Peyer's patch (tissue), 4 donors: ENCODE results near the gene PXN. TPM values are rescaled to one million over a fixed set of nuclear protein-coding genes. Genes with fewer than 3 reads are reported as not detected.
"Not testable (repeated sequence)": the region's sequence is repeated elsewhere in the genome, so short reads cannot be mapped to it uniquely, and the experiment has no call there.

Experiments used
- DNase-seq, 3 donors: peaks; one replicate each; pipeline ENCODE4 v3.0.0-alpha.2; 2017 to 2019
- H3K27ac ChIP-seq, 4 donors: fragments of 200-600 bp; sonication (generic); one replicate each; pipeline ENCODE4 v1.5.1; 2016 to 2019
- H3K27me3 ChIP-seq, 2 donors: fragments of 200-600 bp; sonication (generic); one replicate each; pipeline ENCODE4 v1.5.1; 2019
- H3K36me3 ChIP-seq, 3 donors: fragments of 200-600 bp; sonication (generic); one replicate each; pipeline ENCODE4 v1.5.1; 2016 to 2019
- H3K4me1 ChIP-seq, 4 donors: fragments of 200-600 bp; sonication (generic); one replicate each; pipeline ENCODE4 v1.5.1; 2016 to 2019
- H3K4me3 ChIP-seq, 4 donors: fragments of 200-600 bp; sonication (generic); 1 replicate in 3 of 4; 2 replicates in 1 of 4; pipeline ENCODE4 v1.5.1; 2016 to 2019; ENCODE audit warnings: mild to moderate bottlenecking in 1 of 4
- H3K9me3 ChIP-seq, 4 donors: fragments of 200-600 bp; sonication (generic); one replicate each; pipeline ENCODE4 v1.5.1; 2016 to 2019; ENCODE audit warnings: mild to moderate bottlenecking in 1 of 4
- POLR2A ChIP-seq, 2 donors: fragments of 450-650 bp; IDR thresholded peaks; one replicate each; pipeline ENCODE4 v1.5.1; 2017; ENCODE audit warnings: antibody characterized with exemption in 2 of 2, mild to moderate bottlenecking in 2 of 2, moderate library complexity in 2 of 2
- total RNA-seq, 4 donors: library from RNA; depleted of rRNA; stranded (reverse); fragments of >200 nt; gene quantifications; one replicate each; pipeline ENCODE4 v1.1.0, GENCODE V29; 2016
- TF ChIP-seq, protein P1 (sequence below), 6 experiments: fragments of 450-650 bp in 4 of 6; fragments of 200-600 bp in 2 of 6; sonication (generic) in 1 of 6; IDR thresholded peaks; one replicate each; pipeline ENCODE4 v1.5.1; 2017 to 2019; ENCODE audit warnings: antibody characterized with exemption in 6 of 6, mild to moderate bottlenecking in 3 of 6, moderate library complexity in 1 of 6

The PXN gene
- total RNA-seq, 4 donors from 2014 or later, result 138 to 204 (median 177) TPM

DNA sequence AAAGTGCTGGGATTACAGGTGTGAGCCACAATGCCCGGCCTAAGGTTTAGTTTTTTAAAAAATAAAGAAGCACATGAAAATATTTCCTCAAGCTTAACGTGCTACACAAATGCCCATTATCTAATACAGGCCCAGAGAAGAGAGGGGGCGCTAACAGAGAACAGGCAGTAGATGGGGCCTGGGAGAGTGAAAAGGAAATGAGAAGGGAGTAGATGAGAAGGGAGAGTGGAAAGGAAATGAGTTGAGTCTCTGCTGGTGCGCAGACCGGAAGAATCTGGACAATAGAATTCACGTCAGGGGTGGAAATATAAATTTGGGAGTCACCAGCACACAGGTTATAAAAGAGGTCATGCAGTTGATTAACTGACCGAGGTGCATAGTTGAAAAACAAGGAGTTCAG, 10.7 kb downstream of the PXN start:
- Histone ChIP-seq H3K36me3 (peaks cover 0 to 13% (median 0%) of the 10 kb centered on the region in 3 donors), H3K4me3 (no peak overlapping the region), H3K4me1 (peaks cover 0 to 45% (median 19%) of the 10 kb centered on the region in 4 donors), H3K27me3 (no peaks in the 10 kb centered on the region), H3K9me3 (no peaks in the 10 kb centered on the region), H3K27ac (peak overlapping the region in 2 of 4 donors; percentile 3 to 36)
- no peak for TF ChIP-seq POLR2A (IDR thresholded peaks at IDR 0.05)
- TF ChIP-seq, protein P1, sequence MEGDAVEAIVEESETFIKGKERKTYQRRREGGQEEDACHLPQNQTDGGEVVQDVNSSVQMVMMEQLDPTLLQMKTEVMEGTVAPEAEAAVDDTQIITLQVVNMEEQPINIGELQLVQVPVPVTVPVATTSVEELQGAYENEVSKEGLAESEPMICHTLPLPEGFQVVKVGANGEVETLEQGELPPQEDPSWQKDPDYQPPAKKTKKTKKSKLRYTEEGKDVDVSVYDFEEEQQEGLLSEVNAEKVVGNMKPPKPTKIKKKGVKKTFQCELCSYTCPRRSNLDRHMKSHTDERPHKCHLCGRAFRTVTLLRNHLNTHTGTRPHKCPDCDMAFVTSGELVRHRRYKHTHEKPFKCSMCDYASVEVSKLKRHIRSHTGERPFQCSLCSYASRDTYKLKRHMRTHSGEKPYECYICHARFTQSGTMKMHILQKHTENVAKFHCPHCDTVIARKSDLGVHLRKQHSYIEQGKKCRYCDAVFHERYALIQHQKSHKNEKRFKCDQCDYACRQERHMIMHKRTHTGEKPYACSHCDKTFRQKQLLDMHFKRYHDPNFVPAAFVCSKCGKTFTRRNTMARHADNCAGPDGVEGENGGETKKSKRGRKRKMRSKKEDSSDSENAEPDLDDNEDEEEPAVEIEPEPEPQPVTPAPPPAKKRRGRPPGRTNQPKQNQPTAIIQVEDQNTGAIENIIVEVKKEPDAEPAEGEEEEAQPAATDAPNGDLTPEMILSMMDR (IDR thresholded peaks at IDR 0.05), result peak in 1 of 6 experiments; percentile 9
- no peak for DNase-seq

DNA sequence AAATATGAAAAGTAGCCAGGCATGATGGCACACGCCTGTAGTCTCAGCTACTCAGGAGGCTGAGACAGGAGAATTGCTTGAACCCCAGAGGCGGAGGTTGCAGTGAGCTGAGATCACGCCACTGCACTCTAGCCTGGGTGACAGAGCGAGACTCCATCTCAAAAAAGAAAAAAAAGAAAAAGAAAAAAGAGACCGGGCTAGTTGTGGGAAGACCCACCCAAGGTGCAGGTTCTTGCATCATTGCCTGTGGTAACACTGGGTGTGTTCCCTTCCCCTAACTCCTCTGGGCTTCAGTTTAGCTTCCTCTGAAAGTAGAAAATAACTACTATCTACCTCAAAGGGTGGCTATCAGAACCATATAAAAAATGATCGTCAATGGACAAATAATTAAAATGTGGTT, 12.2 kb downstream of the PXN start:
- Histone ChIP-seq H3K27ac (peak overlapping the region in 2 of 4 donors; percentile 25 to 46), H3K4me1 (peaks cover 0 to 54% (median 23%) of the 10 kb centered on the region in 4 donors), H3K36me3 (peaks cover 0 to 13% (median 0%) of the 10 kb centered on the region in 3 donors)
- DNase-seq, H3K4me3 ChIP-seq, H3K27me3 ChIP-seq, H3K9me3 ChIP-seq: not testable (repeated sequence)

DNA sequence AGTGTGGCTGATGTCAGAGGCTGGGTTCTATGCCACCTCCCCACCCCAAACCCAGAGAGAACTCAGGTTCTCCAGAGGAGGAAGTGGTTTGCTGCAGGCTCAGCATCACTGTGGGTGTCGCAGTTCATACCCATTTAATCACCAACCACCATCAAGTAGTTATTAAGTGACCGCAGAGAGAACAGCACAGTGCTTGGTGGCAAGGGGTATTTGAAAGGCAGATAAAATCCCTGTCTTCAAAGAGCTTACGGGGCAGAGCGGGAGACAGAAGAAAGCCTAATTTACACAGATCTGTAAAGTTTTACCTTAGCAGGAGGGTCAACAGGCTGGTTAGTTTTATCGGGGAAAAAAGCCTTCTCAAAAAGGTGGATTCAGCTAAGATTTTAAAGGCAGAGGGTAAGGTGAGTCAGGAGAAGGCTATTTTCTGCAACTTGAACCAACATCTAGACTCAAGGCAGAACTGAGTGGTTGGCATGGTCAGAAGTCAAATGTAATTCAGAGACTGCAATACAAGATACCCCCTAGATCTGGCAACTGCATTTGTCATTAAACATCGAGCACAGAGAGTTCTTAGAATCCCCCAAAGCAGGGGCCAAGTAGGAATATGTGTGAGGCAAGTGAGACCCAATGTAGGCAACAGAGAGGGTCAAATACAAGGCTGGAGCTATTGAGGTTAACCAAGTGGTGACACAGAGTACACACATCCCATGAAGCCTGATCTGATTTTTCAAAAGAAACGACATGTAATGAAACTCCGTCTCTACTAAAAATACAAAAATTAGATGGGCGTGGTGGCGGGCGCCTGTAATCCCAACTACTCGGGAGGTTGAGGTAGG, 13.2 kb downstream of the PXN start:
- peaks cover 0 to 54% (median 23%) of the 10 kb centered on the region in 4 donors for H3K4me1 ChIP-seq
- H3K27ac ChIP-seq, result peak overlapping the region; percentile 2 to 18 (median 6)
- no peak for TF ChIP-seq POLR2A (IDR thresholded peaks at IDR 0.05)
- TF ChIP-seq, protein P1 (IDR thresholded peaks at IDR 0.05), result no peak
- no peaks in the 10 kb centered on the region for H3K9me3 ChIP-seq
- no peak overlapping the region for H3K4me3 ChIP-seq
- no peaks in the 10 kb centered on the region for H3K27me3 ChIP-seq
- peaks cover 0 to 13% (median 0%) of the 10 kb centered on the region in 3 donors for H3K36me3 ChIP-seq
- peak in 2 of 3 donors; percentile 56 to 73 for DNase-seq

DNA sequence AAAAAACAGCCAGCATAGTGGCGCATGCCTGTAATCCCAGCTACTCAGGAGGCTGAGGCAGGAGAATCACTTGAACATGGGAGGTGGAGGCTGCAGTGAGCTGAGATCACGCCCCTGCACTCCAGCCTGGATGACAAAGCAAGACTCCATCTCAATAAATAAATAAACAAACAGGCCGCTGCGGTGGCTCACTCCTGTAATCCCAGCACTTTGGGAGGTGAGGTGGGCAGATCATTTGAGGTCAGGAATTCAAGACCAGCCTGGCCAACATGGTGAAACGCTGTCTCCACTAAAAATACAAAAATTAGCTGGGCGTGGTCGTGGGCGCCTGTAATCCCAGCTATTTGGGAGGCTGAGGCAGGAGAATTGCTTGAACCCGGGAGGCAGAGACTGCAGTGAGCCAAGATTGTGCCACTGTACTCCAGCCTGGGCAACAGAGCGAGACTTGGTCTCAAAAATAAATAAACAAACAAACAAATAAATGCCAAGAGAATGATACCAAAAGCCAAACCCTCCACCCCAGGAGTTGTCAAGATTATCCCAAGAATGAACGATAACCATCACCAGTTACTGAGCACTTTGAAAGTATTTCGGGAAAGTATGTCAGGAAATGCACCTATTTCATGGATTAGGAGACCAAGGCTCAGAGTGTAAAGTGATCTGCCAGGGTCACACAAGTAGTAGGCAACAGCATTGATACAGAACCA, 14.0 kb downstream of the PXN start:
- Histone ChIP-seq H3K36me3 (peaks cover 0 to 13% (median 0%) of the 10 kb centered on the region in 3 donors), H3K4me1 (peaks cover 0 to 48% (median 23%) of the 10 kb centered on the region in 4 donors), H3K27ac (peak overlapping the region; percentile 2 to 73 (median 12))
- H3K9me3 ChIP-seq, H3K4me3 ChIP-seq, DNase-seq, H3K27me3 ChIP-seq: not testable (repeated sequence)

DNA sequence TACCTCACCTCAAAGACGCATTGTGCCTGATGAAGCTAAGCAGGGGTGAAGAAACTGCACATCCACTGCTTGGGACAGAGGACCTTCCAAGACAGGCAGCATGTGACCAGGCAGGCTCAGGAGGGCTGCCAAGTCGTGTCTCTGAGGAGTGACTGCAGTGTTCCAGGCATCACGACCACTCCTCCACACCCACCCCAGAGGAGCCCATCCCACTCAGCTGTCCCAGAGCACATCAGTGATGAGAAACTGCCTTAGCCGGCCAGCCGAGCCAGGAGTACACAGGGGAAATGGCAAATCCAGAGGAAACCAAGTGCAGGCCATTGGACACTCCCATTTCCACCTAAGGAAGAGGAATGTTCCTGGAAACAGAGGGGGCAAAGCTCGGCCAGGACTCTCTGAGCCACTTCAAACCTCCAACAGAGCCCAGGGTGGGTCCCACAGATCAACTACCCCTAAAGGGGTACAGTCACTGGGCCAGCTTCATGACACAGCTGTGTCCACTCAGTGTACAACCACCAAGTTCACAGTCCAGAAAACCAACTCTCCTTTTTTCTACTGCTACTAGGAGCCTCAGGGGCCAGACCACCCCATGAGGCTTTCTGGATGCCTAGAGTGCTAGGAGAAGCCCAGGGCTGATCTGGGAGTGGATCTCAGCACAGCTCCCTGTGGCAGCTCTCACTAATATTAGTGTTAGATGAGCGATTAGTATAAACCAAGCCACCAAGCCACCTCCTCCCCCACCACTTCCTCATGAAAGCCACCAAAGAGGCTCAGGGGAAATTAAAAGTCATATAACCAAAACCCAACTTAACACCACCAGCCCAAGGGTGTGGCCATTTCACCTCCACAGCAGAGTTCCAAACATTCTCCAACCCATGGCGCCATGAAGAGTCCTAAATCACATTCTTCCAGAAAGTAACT, 15.4 kb downstream of the PXN start:
- H3K27me3 ChIP-seq, result no peaks in the 10 kb centered on the region
- peak overlapping the region; percentile 37 to 73 (median 60) for H3K27ac ChIP-seq
- no peaks in the 10 kb centered on the region for H3K9me3 ChIP-seq
- TF ChIP-seq, protein P1 (IDR thresholded peaks at IDR 0.05), result no peak
- TF ChIP-seq POLR2A (IDR thresholded peaks at IDR 0.05), result no peak
- peaks cover 0 to 45% (median 23%) of the 10 kb centered on the region in 4 donors for H3K4me1 ChIP-seq
- peak in 1 of 3 donors; percentile 51 for DNase-seq
- H3K4me3 ChIP-seq, result no peak overlapping the region
- H3K36me3 ChIP-seq, result peaks cover 0 to 10% (median 0%) of the 10 kb centered on the region in 3 donors

DNA sequence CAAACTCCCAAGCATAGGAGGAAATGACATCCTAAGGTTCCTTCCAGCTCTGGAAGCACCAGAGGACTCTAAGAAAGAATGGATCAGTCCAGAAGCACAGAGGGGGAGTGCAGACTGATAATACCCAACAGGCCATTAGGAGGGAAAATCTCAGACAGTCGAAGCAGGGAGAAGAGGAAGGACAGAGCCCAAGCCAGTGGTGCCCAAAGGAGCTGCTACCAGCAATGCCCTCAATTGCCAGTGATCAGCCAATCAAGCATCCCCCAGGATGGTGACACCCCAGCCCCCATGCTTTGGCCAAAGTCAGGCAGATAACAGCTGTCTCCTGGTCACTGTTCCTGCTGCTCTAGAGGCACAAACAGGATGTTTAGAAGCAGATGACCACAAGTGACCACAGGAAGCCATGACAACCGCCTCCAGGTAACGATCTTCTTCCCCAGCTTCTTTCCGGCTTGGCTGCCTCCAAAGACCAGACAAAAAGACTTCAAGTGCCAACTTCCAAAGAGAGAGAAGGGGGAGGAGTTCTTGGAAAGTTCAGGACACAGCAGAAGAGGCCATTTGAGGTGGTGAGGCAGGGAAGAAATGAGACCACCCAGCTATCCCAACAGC, 16.2 kb downstream of the PXN start:
- no peaks in the 10 kb centered on the region for H3K27me3 ChIP-seq
- H3K27ac ChIP-seq, result peak overlapping the region; percentile 37 to 73 (median 60)
- DNase-seq, result no peak
- peaks cover 0 to 49% (median 23%) of the 10 kb centered on the region in 4 donors for H3K4me1 ChIP-seq
- no peak for TF ChIP-seq POLR2A (IDR thresholded peaks at IDR 0.05)
- TF ChIP-seq, protein P1 (IDR thresholded peaks at IDR 0.05), result no peak
- no peak overlapping the region for H3K4me3 ChIP-seq
- H3K9me3 ChIP-seq, result no peaks in the 10 kb centered on the region
- peaks cover 0 to 2% (median 0%) of the 10 kb centered on the region in 3 donors for H3K36me3 ChIP-seq
